ENCODE data around the gene CS.

The CS gene

DNA sequence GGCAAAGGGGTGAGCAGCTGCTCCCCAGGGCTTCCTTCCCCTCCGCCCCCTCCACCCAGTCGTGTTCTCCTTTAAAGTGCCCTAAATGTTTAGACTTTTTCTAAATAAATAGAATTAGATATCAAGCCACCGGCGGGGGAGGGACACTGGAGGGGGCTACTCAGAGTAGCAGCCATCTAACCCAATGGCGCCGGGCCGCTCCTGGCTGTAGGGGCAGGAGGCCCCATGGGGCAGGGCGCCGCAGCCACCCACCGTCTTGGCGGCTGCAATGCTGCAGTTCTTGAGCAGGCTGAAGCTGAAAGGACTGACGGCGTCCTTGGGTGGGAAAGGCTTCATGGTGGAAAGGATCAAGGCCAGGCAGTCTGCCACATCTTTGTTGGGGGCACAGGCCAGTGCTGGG is 57.1 kb downstream of the CS start:
- Histone ChIP-seq H3K9me3 (ENCODE audit: control insufficient read depth in 1 of 2, low read length in 2 of 2) (no peaks in the 10 kb centered on the region), H3K27me3 (ENCODE audit: low read depth, low read length) (no peaks in the 10 kb centered on the region), H3K36me3 (ENCODE audit: control insufficient read depth in 1 of 2, insufficient read depth in 2 of 2, low read length in 2 of 2) (peaks cover 60 to 91% of the 10 kb centered on the region in 2 donors), H3K4me1 (ENCODE audit: control insufficient read depth in 1 of 2, insufficient read depth in 2 of 2, low read length in 2 of 2) (no peaks in the 10 kb centered on the region), H3K4me3 (ENCODE audit: low read depth in 1 of 2, low read length in 2 of 2) (no peak overlapping the region), H3K27ac (ENCODE audit: low read length) (no peak overlapping the region)

- no peak overlapping the region for H3K27ac ChIP-seq (ENCODE audit: low read length)
- H3K4me1 ChIP-seq (ENCODE audit: control insufficient read depth in 1 of 2, insufficient read depth in 2 of 2, low read length in 2 of 2): no peaks in the 10 kb centered on the region
- H3K4me3 ChIP-seq (ENCODE audit: low read depth in 1 of 2, low read length in 2 of 2): no peak overlapping the region
- H3K36me3 ChIP-seq (ENCODE audit: control insufficient read depth in 1 of 2, insufficient read depth in 2 of 2, low read length in 2 of 2): peaks cover 52 to 91% of the 10 kb centered on the region in 2 donors
- H3K27me3 ChIP-seq (ENCODE audit: low read depth, low read length): no peaks in the 10 kb centered on the region
- H3K9me3 ChIP-seq (ENCODE audit: control insufficient read depth in 1 of 2, low read length in 2 of 2): no peaks in the 10 kb centered on the region
These were observed 58.5 kb downstream of the CS start for GRCh38 chr12:56241424-56242303.

GRCh38 chr12:56237552-56237951 is 62.6 kb downstream of the CS start:
- Histone ChIP-seq H3K27me3 (ENCODE audit: low read depth, low read length) (no peaks in the 10 kb centered on the region), H3K27ac (ENCODE audit: low read length) (no peak overlapping the region), H3K9me3 (ENCODE audit: control insufficient read depth in 1 of 2, low read length in 2 of 2) (no peaks in the 10 kb centered on the region), H3K4me3 (ENCODE audit: low read depth in 1 of 2, low read length in 2 of 2) (no peak overlapping the region), H3K4me1 (ENCODE audit: control insufficient read depth in 1 of 2, insufficient read depth in 2 of 2, low read length in 2 of 2) (no peaks in the 10 kb centered on the region), H3K36me3 (ENCODE audit: control insufficient read depth in 1 of 2, insufficient read depth in 2 of 2, low read length in 2 of 2) (peaks cover 24 to 61% of the 10 kb centered on the region in 2 donors)

- H3K9me3 ChIP-seq (ENCODE audit: control insufficient read depth in 1 of 2, low read length in 2 of 2): no peaks in the 10 kb centered on the region
- no peak overlapping the region for H3K4me3 ChIP-seq (ENCODE audit: low read depth in 1 of 2, low read length in 2 of 2)
- peaks cover 20 to 56% of the 10 kb centered on the region in 2 donors for H3K36me3 ChIP-seq (ENCODE audit: control insufficient read depth in 1 of 2, insufficient read depth in 2 of 2, low read length in 2 of 2)
- H3K27me3 ChIP-seq (ENCODE audit: low read depth, low read length): no peaks in the 10 kb centered on the region
- H3K27ac ChIP-seq (ENCODE audit: low read length): no peak overlapping the region
- no peaks in the 10 kb centered on the region for H3K4me1 ChIP-seq (ENCODE audit: control insufficient read depth in 1 of 2, insufficient read depth in 2 of 2, low read length in 2 of 2)
These were observed 63.1 kb downstream of the CS start for GRCh38 chr12:56236985-56237384.

- Histone ChIP-seq H3K4me1 (ENCODE audit: control insufficient read depth in 1 of 2, insufficient read depth in 2 of 2, low read length in 2 of 2) (no peaks in the 10 kb centered on the region), H3K9me3 (ENCODE audit: control insufficient read depth in 1 of 2, low read length in 2 of 2) (no peaks in the 10 kb centered on the region), H3K27ac (ENCODE audit: low read length) (no peak overlapping the region), H3K36me3 (ENCODE audit: control insufficient read depth in 1 of 2, insufficient read depth in 2 of 2, low read length in 2 of 2) (peaks cover 15 to 47% of the 10 kb centered on the region in 2 donors), H3K4me3 (ENCODE audit: low read depth in 1 of 2, low read length in 2 of 2) (no peak overlapping the region), H3K27me3 (ENCODE audit: low read depth, low read length) (no peaks in the 10 kb centered on the region)
These were observed 64.0 kb downstream of the CS start for GRCh38 chr12:56236091-56236490.

DNA sequence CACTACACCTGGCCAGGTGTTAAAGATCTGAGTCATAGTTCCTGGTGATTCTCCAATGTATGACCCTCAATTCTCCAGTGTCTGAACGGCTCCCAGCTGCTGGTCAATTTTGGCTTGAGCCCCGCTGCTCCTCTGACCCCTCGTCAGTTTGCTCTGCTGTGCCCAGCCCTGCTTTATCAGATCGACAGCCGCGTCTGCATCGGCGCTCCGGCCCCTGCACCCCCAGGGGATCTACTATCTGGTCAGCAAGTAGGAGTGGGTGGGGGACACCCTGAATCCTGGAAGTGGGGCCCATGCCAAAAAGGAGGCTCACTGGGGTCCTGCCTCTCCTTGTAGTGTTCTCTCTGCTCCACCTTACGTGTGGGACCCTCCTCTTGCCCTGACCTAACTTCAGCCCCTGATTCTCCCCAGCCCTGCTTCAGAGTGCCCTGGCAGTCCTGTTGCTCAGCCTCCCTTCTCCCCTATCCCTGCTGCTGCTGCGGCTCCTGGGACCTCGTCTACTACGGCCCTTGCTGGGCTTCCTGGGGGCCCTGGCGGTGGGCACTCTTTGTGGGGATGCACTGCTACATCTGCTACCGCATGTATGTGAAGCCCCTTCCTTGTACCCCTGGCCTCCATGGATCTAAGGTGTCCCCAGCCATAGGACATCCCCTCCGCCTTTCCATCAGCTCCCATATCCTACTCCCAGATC is 65.2 kb downstream of the CS start:
- H3K27me3 ChIP-seq (ENCODE audit: low read depth, low read length): no peaks in the 10 kb centered on the region
- H3K9me3 ChIP-seq (ENCODE audit: control insufficient read depth in 1 of 2, low read length in 2 of 2): no peaks in the 10 kb centered on the region
- no peaks in the 10 kb centered on the region for H3K4me1 ChIP-seq (ENCODE audit: control insufficient read depth in 1 of 2, insufficient read depth in 2 of 2, low read length in 2 of 2)
- peaks cover 6 to 35% of the 10 kb centered on the region in 2 donors for H3K36me3 ChIP-seq (ENCODE audit: control insufficient read depth in 1 of 2, insufficient read depth in 2 of 2, low read length in 2 of 2)
- H3K27ac ChIP-seq (ENCODE audit: low read length): no peak overlapping the region
- H3K4me3 ChIP-seq (ENCODE audit: low read depth in 1 of 2, low read length in 2 of 2): no peak overlapping the region

DNA sequence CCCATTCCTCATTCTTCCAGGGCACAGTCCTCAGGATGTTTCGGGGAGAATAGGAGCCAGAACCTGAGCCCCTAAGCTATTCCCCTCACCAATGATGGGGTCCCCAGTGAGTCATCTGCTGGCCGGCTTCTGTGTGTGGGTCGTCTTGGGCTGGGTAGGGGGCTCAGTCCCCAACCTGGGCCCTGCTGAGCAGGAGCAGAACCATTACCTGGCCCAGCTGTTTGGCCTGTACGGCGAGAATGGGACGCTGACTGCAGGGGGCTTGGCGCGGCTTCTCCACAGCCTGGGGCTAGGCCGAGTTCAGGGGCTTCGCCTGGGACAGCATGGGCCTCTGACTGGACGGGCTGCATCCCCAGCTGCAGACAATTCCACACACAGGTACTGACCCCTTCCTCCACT is 68.9 kb downstream of the CS start:
- Histone ChIP-seq H3K4me3 (ENCODE audit: low read depth in 1 of 2, low read length in 2 of 2) (peak overlapping the region in 1 of 2 donors; percentile 52), H3K9me3 (ENCODE audit: control insufficient read depth in 1 of 2, low read length in 2 of 2) (no peaks in the 10 kb centered on the region), H3K27ac (ENCODE audit: low read length) (peak overlapping the region; percentile 77), H3K36me3 (ENCODE audit: control insufficient read depth in 1 of 2, insufficient read depth in 2 of 2, low read length in 2 of 2) (peaks cover 1 to 12% of the 10 kb centered on the region in 2 donors), H3K27me3 (ENCODE audit: low read depth, low read length) (no peaks in the 10 kb centered on the region), H3K4me1 (ENCODE audit: control insufficient read depth in 1 of 2, insufficient read depth in 2 of 2, low read length in 2 of 2) (no peaks in the 10 kb centered on the region)

GRCh38 chr12:56230432-56231183 is 69.5 kb downstream of the CS start:
- Histone ChIP-seq H3K4me3 (ENCODE audit: low read depth in 1 of 2, low read length in 2 of 2) (peak overlapping the region in 1 of 2 donors; percentile 52), H3K4me1 (ENCODE audit: control insufficient read depth in 1 of 2, insufficient read depth in 2 of 2, low read length in 2 of 2) (no peaks in the 10 kb centered on the region), H3K27me3 (ENCODE audit: low read depth, low read length) (no peaks in the 10 kb centered on the region), H3K27ac (ENCODE audit: low read length) (peak overlapping the region; percentile 77), H3K9me3 (ENCODE audit: control insufficient read depth in 1 of 2, low read length in 2 of 2) (no peaks in the 10 kb centered on the region), H3K36me3 (ENCODE audit: control insufficient read depth in 1 of 2, insufficient read depth in 2 of 2, low read length in 2 of 2) (peaks cover 4 to 9% of the 10 kb centered on the region in 2 donors)

DNA sequence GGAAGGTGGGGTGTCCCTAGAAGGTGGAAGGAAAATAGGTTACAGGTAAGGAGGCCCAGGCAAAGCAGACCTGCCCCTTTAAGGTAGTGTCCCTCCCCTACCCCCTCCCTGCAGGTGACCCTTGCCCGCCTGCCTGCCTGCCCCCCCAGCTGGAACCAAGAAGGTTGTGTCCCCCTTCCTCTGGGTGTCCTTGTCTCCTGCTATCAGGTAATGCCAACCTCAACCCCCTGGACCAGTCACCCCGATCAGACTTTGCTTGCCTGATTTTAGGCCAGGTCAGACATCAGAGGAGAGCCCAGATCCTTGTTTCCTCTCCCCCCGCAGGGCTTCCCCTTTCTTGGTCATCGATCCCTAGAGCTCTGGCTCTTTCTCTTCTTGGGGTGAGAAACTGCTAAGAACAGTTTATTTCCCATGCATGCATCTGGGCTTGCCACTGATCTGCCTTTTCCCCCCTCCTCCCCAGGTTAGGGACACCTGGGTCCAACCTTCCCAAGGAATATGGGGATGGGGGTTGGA is 70.2 kb downstream of the CS start, which contains the start of gene SLC39A5:
Gene SLC39A5 (plus strand): TSS at position 136 of the 516 bp plus-strand sequence. CDS start 1,224 bp downstream, outside the sequence.
- peak within 1 kb of the TSS in 1 of 2 donors; percentile 52 for H3K4me3 ChIP-seq (ENCODE audit: low read depth in 1 of 2, low read length in 2 of 2)
- H3K4me1 ChIP-seq (ENCODE audit: control insufficient read depth in 1 of 2, insufficient read depth in 2 of 2, low read length in 2 of 2): peaks cover 0 to 2% of the 10 kb centered on the region in 2 donors
- H3K27ac ChIP-seq (ENCODE audit: low read length): peak within 1 kb of the TSS; percentile 77
- no peaks in the 10 kb centered on the region for H3K27me3 ChIP-seq (ENCODE audit: low read depth, low read length)
- no peaks in the 10 kb centered on the region for H3K9me3 ChIP-seq (ENCODE audit: control insufficient read depth in 1 of 2, low read length in 2 of 2)
- H3K36me3 ChIP-seq (ENCODE audit: control insufficient read depth in 1 of 2, insufficient read depth in 2 of 2, low read length in 2 of 2): peaks cover 4 to 9% of the 10 kb centered on the region in 2 donors

DNA sequence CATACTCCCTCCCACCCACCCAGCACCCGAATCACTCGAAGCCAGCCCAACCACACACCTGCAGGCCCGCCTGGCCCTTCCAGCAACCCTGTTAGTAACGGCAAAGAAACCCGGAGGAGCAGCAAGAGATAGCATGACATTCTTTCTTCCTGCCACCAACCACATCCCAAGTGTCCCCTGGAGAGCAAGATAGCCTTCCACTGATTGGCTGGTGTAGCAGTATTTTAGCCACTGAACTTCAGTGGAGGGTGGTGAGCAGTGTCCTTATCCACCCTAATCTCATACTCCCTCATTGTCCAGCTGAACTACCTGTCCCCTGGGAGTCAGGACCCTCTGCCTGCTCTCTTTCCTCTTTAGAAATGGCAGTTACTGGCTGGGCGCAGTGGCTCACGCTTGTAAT is 71.0 kb downstream of the CS start:
- H3K27ac ChIP-seq (ENCODE audit: low read length): no peak overlapping the region
- no peaks in the 10 kb centered on the region for H3K9me3 ChIP-seq (ENCODE audit: control insufficient read depth in 1 of 2, low read length in 2 of 2)
- H3K4me1 ChIP-seq (ENCODE audit: control insufficient read depth in 1 of 2, insufficient read depth in 2 of 2, low read length in 2 of 2): peaks cover 0 to 7% of the 10 kb centered on the region in 2 donors
- H3K27me3 ChIP-seq (ENCODE audit: low read depth, low read length): no peaks in the 10 kb centered on the region
- H3K36me3 ChIP-seq (ENCODE audit: control insufficient read depth in 1 of 2, insufficient read depth in 2 of 2, low read length in 2 of 2): peaks cover 4 to 9% of the 10 kb centered on the region in 2 donors
- H3K4me3 ChIP-seq (ENCODE audit: low read depth in 1 of 2, low read length in 2 of 2): no peak overlapping the region

- Histone ChIP-seq H3K9me3 (ENCODE audit: control insufficient read depth in 1 of 2, low read length in 2 of 2) (no peaks in the 10 kb centered on the region), H3K4me1 (ENCODE audit: control insufficient read depth in 1 of 2, insufficient read depth in 2 of 2, low read length in 2 of 2) (peaks cover 4 to 32% of the 10 kb centered on the region in 2 donors), H3K36me3 (ENCODE audit: control insufficient read depth in 1 of 2, insufficient read depth in 2 of 2, low read length in 2 of 2) (peaks cover 4 to 19% of the 10 kb centered on the region in 2 donors), H3K27ac (ENCODE audit: low read length) (peak overlapping the region; percentile 80), H3K4me3 (ENCODE audit: low read depth in 1 of 2, low read length in 2 of 2) (peak overlapping the region; percentile 81 to 84), H3K27me3 (ENCODE audit: low read depth, low read length) (no peaks in the 10 kb centered on the region)
These were observed 75.2 kb downstream of the CS start for GRCh38 chr12:56224954-56225353.
